Fibroblast of peridontal ligament (primary cell): ENCODE data around the gene PACSIN1.
A peak's percentile ranks its signal among the peaks of the same experiment; 100 is the strongest.
"Not testable (repeated sequence)": the region's sequence is repeated elsewhere in the genome, so short reads cannot be mapped to it uniquely, and the experiment has no call there.

ENCODE experiments used
- DNase-seq: peaks from one replicate; pipeline ENCODE4 v3.0.0-alpha.2; 2010; ENCODE audit errors: extremely low read depth

PACSIN1 gene

DNA sequence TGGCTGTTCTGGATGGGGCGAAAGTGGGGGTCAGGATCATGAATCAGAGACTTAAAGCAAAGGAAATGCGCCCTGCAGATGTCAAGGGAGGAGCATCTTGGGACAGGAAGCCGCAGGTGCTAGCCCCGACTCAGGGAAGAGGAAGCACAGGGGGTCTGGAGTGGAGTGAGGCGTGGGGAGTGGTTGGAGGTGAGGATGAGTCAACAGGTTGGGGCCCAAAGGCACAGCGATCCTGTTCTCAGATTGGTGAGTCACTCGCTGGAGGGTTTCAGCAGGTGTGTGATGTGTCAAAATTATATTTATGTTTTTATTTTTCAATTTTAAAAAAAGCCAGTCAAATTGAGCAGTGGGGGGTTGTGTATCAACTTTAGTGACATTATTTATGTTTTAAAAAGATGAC lies 19.0 kb downstream of the PACSIN1 start:
- DNase-seq: no peak

DNA sequence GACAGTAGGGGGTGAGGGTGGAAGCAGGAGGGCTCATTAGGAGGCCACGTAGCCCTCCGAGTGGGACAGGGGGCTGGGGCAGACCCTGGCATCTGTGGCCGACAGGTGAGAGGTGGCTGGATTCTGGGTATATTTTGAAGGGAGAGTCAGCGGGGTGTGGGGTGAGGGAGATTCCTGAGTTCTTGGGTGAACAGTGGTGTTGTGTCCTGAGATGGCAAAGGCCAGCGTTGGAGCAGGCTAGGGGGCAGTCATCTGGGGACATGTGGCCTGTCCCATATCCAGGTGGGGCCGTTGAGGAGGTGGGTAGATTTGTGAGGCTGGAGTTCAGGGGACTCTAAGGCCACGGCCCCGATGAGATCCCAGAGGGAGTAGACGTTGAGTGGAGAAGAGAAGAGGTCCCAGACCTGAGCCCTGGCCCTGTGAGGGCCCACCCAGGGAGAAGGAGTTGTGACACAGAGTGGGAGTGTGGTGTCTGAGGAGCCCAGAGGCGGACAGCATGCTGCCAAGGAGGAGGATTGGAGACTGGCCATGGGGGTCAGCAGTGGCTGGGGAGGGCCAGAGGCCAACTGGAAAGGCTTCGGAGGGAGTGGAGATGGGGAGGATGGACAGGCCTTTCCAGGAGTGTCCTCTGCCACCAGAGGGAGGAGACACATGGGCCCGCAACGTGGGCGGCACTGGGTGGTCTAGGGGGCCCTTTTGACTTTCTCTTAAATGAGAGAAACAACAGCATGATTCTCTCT lies 19.6 kb downstream of the PACSIN1 start:
- no peak for DNase-seq

- DNase-seq: no peak
Measured at GRCh38 chr6:34486106-34486740, 20.3 kb downstream of the PACSIN1 start.

- DNase-seq: not testable (repeated sequence)
Measured at GRCh38 chr6:34486886-34487285, 21.0 kb downstream of the PACSIN1 start.

DNA sequence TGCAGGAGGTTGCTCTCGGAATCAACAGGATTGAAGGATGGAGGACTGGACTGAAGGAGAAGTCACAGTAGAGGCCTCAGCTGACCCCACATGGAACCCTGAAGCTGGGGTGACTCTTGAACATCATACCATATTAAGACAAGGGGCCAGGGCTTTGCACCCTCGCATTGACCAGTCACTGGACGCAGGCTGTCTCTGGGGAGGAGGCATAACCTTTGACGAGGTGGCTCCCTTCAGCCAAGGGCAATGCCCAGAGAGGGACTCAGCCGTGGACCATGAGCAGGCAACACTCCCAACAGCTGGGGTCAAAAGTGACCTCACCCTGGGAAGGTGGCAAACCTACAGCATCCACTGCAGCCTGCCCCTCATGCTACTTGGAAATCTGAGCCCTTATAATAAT lies 21.7 kb downstream of the PACSIN1 start:
- no peak for DNase-seq

DNA sequence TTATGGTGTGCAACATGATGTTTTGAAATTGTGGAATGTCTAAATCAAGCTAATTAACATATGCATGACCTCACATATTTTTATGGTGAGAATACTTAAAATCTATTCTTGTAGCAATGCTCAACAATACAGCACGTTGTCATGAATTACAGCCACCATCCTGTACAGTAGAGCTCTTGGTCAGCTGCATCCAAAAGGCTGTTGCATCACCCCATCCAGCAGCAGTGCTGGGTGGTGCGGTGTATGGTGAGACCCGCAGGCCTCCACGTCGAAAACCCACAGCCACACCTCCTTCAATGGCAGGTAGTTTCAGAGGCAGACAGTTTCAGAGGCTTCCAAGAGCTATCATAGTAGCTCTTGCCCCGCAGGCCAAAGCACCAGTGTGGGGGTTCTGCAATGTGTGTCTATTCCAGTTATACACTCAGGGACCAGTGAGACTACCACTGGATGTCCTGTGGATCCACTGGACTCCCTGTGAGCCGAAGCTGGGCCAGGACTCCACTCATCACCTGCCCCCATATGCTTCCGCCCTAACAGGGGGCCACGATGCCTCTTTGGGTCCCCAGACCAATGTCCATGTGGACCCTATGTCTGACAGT lies 23.4 kb downstream of the PACSIN1 start:
- DNase-seq: no peak

DNA sequence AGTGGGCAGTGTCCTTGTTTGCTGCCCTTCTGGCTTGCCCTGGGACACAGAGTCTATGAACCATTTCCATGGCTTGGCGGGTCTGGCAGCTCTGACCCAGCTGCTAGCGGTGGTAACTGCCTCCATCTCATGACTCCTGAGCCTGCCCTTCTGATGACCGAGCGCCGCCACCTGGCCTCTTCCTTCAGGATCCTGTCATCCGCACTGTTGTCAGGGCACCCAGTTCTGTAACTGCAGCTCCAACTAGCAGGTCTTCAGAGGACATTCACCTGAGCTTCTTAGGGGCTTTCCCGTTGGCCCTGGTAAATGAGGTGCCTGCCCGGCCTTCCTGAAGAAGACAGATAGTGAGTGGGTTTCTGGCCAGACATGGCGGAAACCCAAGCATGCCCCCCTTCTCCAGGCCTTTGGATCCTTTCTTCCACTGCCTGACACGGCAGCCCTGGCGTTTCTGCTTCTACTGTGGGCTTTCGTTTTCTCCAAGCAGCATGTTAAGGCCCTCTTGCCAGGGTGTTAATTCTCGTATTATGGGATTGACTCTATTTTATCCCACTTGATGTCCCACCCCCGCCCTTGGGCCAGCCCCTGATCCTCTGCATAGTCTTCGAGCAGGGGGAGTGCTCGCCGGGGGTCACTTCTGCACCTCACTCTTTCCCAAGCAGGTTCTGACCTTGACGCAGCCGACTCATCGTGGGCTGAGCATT lies 24.7 kb downstream of the PACSIN1 start:
- DNase-seq: no peak

DNA sequence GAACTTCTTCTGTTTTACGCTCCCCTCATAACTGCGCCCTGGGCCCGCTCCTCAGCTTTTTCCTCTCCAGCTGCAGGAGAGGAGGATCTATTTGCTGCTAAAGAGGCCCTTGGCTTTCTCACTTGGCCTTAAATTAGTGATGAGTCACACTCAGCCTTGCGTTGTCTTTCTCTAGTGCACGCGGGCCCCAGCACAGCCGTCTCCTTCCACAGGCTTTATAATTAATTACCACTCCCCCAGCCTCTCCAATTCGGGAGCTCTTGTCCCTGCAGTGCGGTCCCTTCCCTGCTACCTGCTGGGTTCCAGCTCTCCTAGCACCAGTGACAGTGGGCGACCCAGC lies 25.2 kb downstream of the PACSIN1 start:
- peak; percentile 45 for DNase-seq

DNA sequence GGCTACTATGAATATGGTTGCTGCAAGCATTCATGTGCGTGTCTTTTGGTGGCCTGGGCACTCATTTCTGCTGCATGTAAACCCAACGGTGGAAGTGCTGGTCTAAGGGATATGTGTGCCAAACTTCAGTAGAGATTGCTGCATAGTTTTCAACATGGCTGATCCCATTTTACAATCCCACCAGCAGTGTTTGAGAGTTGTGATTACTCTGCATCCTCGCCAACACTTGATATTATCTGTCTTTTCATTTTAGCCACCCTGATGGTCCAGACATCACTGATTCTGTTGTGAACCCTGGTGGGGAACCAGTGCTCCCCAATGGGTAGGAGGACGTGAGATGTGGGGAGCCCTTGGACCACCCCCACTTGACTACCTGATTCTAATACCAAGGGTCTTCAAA lies 27.5 kb downstream of the PACSIN1 start:
- no peak for DNase-seq

GRCh38 chr6:34494973-34495372 lies 29.1 kb downstream of the PACSIN1 start:
- DNase-seq: no peak

GRCh38 chr6:34496103-34496685 lies 30.3 kb downstream of the PACSIN1 start:
- no peak for DNase-seq

DNA sequence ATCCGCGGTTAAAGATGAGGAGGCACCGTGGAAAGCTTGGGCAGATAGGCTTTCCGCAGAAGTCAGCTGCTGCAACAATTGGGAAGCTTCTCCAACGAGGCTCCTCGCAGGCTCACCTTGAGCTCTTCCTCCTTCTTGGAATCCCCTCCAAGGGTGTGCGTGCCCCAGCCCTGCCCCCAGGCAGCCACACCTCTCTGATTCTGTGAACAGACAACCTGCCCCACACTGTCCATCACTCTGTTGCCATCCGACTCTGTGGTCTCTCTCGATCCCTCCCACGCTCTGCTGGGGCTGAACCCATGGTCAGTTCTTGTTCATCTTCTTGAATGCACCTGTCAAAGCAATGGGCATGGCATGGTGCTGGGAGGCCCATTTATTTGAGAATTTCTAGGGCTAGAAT lies 31.5 kb downstream of the PACSIN1 start:
- no peak for DNase-seq

GRCh38 chr6:34506718-34507117 lies 40.8 kb downstream of the PACSIN1 start:
- DNase-seq: no peak

DNA sequence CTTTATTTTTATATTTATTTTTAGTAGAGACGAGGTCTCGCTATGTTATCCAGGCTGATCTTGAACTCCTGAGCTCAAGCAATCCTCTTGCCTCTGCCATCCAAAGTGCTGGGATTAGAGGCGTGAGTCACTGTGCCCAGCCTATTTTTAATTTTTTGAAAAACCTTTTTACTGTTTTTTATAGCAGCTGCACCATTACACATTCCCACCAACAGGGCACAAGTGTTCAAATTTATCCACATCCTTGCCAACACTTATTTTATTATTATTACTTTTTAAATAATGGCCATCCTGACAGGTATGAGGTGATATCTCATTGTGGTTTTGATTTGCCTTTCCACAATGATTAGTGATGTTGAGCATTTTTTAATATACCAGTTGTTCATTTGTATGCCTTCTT lies 42.5 kb downstream of the PACSIN1 start:
- no peak for DNase-seq

DNA sequence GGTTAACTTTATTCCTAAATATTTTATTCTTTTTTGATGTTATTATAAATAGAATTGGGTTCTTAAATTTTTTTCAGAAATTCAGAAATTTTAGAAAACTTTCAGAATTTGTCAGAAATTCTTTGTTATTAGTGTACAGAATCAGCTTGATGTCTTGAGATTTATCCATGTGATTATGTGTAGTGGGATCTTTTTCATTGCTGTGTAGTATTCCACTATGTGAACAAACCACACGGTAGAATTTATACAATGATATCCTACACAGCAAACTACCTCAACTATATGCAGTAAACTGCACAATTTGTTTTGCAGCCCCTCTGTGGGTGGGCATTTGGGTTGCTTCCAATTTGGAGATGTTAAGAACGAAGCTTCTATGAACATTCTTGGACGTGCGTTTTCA lies 43.9 kb downstream of the PACSIN1 start:
- DNase-seq: no peak

GRCh38 chr6:34510299-34510698 lies 44.4 kb downstream of the PACSIN1 start:
- DNase-seq: no peak

GRCh38 chr6:34511214-34511914 lies 45.5 kb downstream of the PACSIN1 start:
- no peak for DNase-seq

DNA sequence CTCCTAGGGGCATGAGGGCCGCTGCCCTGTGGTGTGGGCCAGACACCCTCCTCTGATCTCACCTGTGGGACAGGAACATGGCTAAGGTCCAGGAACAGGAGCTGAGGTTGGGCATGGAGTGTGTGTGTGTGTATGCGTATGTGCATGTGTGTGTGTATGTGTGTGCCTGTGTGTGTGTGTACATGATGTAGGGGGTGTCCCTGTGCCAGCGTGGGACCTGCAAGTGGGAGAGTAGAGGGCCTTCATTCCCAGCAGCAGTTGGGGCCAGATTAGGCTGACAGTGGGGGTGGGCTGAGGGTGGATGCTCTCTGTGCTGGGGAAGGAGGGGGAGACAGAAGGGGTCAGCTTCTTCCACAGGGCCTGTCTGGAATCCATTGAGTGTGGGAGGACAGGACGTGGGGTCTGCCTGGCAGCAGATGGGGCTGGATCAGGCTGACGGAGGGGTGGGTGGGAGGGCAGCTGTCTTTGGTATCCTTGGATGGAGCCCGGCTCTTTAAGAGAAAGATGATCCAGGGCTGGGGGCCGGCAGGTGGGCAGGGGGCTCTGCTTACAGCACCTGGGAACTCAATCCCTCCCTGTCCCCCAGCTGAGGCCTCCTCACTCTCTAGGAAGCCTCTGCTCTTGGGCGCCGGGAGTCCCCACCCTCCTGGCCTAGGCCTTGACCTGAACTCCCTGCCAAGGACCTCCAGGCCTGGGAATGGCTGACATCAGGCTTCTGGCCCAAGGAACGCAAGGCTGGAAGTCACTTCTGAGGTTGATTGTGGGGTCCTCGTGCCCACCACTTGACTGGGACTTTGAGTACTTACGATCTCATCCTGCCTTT lies 46.2 kb downstream of the PACSIN1 start:
- DNase-seq: no peak

GRCh38 chr6:34512738-34513115 lies 46.9 kb downstream of the PACSIN1 start:
- DNase-seq: peak; percentile 9

GRCh38 chr6:34513646-34514045 lies 47.8 kb downstream of the PACSIN1 start:
- DNase-seq: no peak

GRCh38 chr6:34514112-34514511 lies 48.2 kb downstream of the PACSIN1 start:
- DNase-seq: no peak
